GM21825 (cell line): Measurements from ENCODE around the gene IL31RA.

Experiments
- ATAC-seq: cut with Tn5 transposase; IDR thresholded peaks from one replicate; pipeline ENCODE4 v1.9.1; 2021; ENCODE audit warnings: mild to moderate bottlenecking, moderate library complexity; ENCODE audit not compliant: unreplicated experiment

Gene IL31RA

DNA sequence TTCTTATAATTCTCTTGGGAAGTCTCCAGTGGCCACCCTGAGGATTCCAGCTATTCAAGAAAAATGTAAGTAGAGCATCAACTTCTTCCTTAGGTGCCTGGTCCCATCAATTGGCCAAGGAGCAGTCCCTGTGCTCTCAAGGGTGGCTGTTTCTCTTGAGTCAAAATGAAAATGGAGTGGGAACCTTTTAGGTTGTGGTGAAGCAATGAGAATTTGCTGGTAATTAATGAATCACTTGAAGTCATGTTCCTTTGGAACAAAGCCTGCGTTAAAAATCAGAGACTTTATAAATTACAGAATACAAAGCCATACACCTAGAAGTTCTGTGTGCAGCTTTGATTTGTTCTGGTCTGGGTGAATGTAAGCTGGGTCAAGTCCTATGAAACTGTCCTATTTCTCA lies 48.9 kb downstream of the IL31RA start:
- no peak for ATAC-seq

GRCh38 chr5:55900776-55901175 lies 49.6 kb downstream of the IL31RA start:
- ATAC-seq, result no peak

GRCh38 chr5:55902696-55903095 lies 51.5 kb downstream of the IL31RA start:
- no peak for ATAC-seq

- peak; percentile 88 for ATAC-seq
Observed at GRCh38 chr5:55903121-55903701, 52.1 kb downstream of the IL31RA start.

GRCh38 chr5:55904152-55904551 lies 53.0 kb downstream of the IL31RA start:
- no peak for ATAC-seq

DNA sequence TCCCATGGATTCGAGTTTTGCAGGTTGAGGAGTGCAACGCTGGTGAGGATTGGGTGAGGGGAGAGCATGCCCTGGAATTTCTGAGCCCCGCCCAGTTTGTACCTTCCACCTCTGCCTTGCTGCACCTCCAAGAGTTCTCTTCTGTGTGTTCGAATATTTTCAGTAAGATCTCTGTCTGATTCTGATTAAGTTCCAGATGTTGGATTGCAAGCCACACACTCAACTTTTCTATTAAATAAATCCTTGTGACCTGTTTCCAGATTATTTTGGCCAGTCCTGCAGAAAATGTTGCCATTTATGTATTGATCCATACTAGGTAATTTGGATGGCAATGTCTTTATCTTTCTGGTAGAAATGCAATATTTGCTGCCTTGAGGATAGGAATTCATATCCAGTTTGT lies 54.1 kb downstream of the IL31RA start:
- no peak for ATAC-seq

- ATAC-seq, result no peak
Observed at GRCh38 chr5:55907927-55908326, 56.8 kb downstream of the IL31RA start.

DNA sequence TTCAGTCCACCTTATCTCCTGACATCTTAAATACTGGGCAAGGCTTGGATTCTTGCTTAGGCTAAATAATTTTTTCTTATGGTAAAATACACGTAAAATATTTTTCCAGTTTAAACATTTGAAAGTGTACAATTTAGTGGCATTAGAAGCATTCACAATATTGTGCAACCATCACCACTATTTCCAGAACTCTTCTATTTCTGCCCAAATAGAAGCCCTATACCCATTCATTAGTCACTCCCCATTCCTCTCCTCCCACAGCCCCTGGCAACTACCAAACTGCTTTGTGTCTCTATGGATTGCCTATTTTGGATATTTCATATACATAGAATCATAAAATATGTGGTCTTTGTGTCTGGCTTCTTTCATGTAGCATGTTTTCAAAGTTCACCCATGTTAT lies 57.6 kb downstream of the IL31RA start:
- ATAC-seq, result no peak

GRCh38 chr5:55911784-55912653 lies 60.9 kb downstream of the IL31RA start:
- ATAC-seq, result no peak

DNA sequence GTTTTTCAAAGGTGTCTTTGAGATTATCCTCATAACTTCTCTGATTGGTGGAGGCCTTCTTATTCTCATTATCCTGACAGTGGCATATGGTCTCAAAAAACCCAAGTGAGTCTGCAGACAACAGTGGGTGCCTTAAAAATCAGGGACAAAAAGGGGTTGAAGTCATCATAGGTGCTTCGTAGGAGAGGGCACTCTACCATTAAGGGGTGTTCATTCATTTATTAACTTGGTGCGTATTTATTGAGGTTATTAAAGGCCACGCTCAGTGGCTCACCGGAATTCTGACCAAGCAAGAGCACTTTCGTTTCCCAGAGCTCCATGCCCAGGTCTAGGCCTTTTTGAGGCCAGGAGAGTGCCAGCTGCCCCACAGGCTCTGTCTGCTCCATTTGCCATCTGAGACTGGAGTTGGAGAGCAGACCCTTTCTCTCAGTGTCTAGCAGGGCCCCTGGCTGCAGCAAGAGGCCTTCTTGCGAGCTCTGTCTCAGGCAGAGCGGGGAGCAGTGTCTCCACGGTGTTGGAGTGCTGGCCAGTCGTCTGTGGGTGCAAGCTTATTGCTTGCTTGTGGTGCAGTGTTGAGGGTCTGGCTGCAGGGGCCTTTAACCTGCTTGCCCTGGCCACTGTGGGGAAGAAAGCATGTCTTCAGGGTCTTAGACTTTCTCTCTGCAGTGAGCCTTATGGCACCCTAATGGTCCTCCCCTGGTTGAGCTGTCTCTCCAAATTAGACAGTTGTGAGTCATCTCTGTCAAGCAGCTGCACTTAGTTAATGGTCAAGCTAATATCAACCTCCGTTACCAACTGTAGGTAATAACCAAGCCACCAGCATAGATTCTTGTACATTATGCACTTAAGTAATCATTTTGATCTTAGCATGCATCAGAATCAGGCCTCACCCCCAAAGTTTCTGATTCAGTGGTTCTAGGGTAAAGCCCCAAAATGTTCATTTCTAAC lies 62.6 kb downstream of the IL31RA start:
- peak; percentile 89 for ATAC-seq

DNA sequence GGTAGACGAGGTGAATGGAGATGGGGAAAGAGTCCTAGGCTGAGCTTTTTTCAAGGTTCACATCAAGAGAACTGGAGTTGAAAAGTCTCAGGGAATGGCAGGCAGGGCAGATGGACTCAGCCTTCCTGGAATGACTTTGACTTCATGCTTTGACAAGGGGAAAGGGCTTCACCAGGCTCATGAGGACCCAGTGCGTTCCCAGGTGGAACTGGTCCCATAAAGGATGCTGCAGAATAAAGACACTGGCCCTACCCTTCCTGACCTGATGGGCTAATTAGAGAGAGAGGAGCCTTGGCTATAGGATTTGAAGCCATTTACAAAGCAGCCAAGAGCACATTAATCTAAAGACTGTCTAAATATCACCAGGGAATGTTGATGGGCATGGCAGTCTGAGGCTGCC lies 63.8 kb downstream of the IL31RA start:
- ATAC-seq, result no peak

GRCh38 chr5:55915783-55916182 lies 64.6 kb downstream of the IL31RA start:
- ATAC-seq, result no peak

GRCh38 chr5:55916986-55917385 lies 65.8 kb downstream of the IL31RA start:
- ATAC-seq, result no peak

DNA sequence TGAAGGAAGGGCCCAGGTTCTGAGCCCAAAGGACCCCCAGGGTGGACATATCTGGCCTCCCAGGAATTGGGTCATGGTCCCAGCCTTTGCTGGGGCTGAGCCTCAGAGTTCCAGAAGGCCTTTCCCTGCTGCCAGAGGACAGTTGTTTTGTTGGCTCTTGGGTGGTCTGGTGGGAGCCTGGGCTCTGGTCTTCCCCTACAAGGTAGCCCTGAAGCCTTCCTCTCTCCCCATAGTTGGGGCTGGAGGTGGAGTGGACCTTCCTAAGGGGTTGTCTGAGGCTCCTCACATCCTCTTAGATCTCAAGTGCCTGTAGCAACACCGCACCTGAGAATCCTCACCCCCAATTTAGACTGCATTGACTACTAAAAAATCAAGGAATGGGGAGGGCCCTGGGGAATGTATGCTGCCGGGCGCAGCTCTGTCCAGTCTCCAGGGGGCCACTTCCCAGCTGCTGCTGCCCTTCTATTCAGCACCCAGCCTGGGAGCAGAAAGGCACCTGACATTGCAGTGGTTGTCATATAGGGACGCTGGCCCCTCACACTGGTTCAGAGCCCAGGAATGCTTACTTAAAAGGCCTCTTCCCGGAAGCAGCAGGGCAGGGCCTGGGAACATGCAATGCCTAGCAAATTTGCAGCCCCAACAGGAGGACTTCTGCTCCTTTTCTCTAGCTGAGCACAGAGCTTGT lies 66.4 kb downstream of the IL31RA start:
- ATAC-seq, result no peak

DNA sequence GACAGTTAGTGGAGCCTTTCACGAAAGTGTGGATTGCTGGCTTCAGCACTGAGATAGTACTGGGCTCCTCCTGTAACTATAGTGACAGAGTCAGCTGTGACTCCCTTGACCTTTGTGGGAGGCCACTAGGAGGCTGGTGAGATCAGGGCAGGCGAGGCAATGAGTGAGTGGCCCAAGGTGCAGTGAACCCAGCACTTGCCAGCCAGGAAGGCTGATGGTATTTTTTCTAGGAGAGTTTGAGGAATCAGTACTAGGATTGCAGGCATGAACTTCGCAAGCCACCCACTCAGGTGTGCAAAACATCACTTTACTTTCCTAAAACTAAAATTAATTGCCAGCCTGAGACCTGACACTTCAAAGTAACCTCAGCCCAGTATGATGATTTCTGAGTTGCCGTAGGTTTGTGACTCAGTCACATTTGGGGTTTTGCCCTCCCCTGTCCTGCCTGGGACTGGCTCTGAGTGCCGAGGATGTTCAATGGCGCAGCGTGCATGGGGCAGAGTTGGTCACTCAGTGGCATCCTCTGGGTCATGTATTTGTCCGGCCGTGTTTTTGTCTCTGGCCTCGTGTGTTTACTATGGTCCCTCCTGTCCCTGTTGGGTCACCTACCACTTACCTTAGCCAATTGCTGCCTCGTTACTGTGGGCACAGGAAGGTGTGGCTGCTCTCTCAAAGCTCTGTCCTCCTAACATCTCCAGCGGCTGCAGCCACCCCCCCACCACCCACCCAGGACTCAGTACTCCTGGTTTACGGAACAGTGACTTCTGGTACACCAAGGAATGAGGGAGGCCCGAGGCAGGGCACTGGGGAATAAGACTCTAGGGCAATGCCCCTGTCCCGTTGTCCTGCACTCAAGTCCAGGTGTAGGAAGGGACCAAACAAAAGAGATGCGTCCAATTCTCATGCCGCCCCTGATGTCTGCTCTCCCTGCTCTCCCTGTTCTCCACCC lies 67.2 kb downstream of the IL31RA start:
- no peak for ATAC-seq

GRCh38 chr5:55919625-55920024 lies 68.5 kb downstream of the IL31RA start:
- no peak for ATAC-seq

GRCh38 chr5:55920784-55921183 lies 69.6 kb downstream of the IL31RA start:
- ATAC-seq, result no peak

DNA sequence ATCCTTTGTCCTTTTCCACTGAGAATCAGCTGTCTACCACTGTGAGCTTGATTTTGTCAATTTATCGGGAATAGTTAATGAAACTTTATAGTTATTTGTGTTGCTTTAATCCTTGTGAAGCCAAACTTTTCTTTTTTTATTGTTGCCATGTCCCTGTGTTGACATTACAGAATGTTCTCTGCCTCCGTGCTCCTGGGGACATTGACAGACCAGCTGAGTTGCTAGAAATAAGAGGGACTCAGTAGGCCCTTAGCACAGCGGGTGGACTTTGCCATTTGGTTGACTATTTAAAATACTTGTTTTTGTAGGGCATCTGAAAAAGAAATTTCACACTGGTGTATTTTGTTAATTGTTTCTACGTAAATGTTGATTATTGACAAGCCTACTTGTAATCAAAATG lies 70.5 kb downstream of the IL31RA start:
- ATAC-seq, result no peak

DNA sequence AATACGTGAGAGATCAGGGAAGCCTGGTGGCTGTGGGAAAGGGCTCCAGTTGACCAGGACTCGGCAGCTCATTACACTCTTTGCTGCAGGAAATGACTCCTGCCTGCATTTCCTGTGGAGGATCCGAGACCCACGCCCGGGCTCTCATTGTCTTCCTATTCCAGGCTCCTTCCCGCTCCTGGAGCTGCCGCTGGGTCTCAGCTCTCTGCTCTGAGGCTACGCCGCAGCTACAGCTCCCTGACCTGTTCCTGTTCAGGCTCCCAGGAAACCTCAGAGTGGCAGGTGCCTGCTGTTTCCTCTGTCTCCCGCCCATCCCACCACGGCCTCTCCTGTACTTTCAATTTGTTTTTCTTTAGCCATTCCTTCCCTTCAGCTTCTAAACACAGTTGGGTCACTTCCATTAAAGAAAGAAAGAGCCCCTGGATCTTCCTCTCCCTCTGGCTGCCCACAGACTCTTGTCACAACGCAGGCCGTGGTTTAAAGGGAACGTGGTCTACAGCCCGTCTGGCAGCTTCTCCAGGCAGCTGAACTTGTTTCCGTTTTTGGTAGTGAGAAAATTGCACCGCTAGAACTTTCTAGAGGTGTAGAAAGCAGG lies 72.1 kb downstream of the IL31RA start:
- no peak for ATAC-seq
